SK-N-MC (cell line): ENCODE measurements around the gene ARID1B.
A peak's percentile ranks its signal among the peaks of the same experiment; 100 is the strongest.

Source experiments
- DNase-seq: peaks from one replicate; pipeline ENCODE4 v3.0.0-alpha.2; 2011; ENCODE audit warnings: low read depth, low spot score
- H3K27ac ChIP-seq: fragments of 200-600 bp; sonication (generic); 2 replicates; pipeline ENCODE4 v1.5.1; 2016; ENCODE audit warnings: mixed run types
- H3K36me3 ChIP-seq: fragments of 200-600 bp; sonication (generic); 2 replicates; pipeline ENCODE4 v1.6.1; 2017; ENCODE audit warnings: antibody characterized with exemption, low read length, mixed read lengths; ENCODE audit not compliant: insufficient read depth
- H3K4me3 ChIP-seq: fragments of 200-600 bp; sonication (generic); 2 replicates; pipeline ENCODE4 v1.5.1; 2016
- H3K9ac ChIP-seq: fragments of 200-600 bp; sonication (generic); 2 replicates; pipeline ENCODE4 v1.8.0; 2017; ENCODE audit warnings: mixed run types, mixed read lengths; ENCODE audit not compliant: insufficient read length
- H3K9me3 ChIP-seq: fragments of 200-600 bp; sonication (generic); 2 replicates; pipeline ENCODE4 v1.6.1; 2017; ENCODE audit warnings: low read depth, mild to moderate bottlenecking, antibody characterized with exemption, low read length, moderate library complexity, mixed read lengths
- EZH2 ChIP-seq: fragments of 200-600 bp; sonication (generic); IDR thresholded peaks from one replicate; pipeline ENCODE4 v1.6.1; 2017; ENCODE audit warnings: antibody characterized with exemption
- FOXP2 ChIP-seq: optimal IDR thresholded peaks from 2 replicates; pipeline ENCODE3; 2011; ENCODE audit warnings: mild to moderate bottlenecking, moderate library complexity; ENCODE audit not compliant: insufficient read depth; ENCODE audit errors: extremely low read length, control extremely low read depth
- POLR2AphosphoS5 ChIP-seq: IDR thresholded peaks from 2 replicates; pipeline ENCODE4 v1.6.1; 2012; ENCODE audit warnings: mild to moderate bottlenecking, low read depth, low read length, borderline replicate concordance

Gene ARID1B

DNA sequence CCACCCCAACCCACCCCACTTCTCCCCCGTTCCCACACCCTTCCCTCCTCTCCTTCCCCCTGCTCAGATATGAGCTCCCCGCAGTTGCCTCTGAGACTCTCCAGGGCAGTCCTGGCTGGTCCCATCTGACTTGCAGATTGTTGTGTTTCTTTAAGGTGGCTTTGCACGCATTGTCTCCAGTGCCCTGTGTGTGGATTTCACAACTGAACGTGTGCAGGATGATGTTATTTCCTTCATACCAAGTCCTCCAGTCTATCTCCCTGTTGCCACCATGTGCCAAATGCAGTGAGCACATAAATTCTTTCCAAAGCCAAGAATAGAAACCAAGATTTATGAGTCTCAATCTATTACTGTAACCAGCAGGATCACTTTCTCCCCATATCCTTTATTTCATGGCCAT is 467.0 kb downstream of the ARID1B start:
- TF ChIP-seq EZH2, result no peak
- no peak for TF ChIP-seq POLR2AphosphoS5
- TF ChIP-seq FOXP2, result no peak
- Histone ChIP-seq H3K9me3 (peaks cover 4% of the 10 kb centered on the region; the same call in 1 of the 2 replicates), H3K9ac (peak overlapping the region; percentile 3), H3K27ac (peak overlapping the region; percentile 86), H3K4me3 (0 out of 2 replicates have a peak overlapping the region, but pooled peaks have one; percentile 36), H3K36me3 (peaks cover 6% of the 10 kb centered on the region; the same call in 1 of the 2 replicates)
- no peak for DNase-seq

DNA sequence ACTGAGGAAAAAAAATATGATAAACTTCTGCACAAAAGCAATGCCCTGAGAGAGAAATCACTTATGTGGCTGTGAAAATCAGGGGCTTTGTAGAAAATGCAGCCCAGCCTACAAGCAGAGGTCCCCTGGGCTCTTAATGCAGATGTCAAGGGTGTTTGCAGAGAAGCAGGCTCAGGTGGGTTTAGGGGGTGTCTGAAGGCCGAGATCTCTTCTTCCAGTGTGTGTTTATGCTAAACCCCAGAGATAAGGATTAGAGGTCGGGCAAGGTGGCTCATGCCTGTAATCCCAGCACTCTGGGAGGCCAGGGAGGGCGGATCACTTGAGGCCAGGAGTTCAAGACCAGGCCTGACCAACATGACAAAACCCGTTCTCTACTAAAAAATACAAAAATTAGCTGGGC is 467.6 kb downstream of the ARID1B start:
- H3K9ac ChIP-seq, result peak overlapping the region; percentile 3
- no peak overlapping the region for H3K4me3 ChIP-seq
- H3K9me3 ChIP-seq, result peaks cover 4% of the 10 kb centered on the region; the same call in 1 of the 2 replicates
- peaks cover 6% of the 10 kb centered on the region; the same call in 1 of the 2 replicates for H3K36me3 ChIP-seq
- DNase-seq, result no peak
- H3K27ac ChIP-seq, result peak overlapping the region; percentile 86
- TF ChIP-seq POLR2AphosphoS5 (no peak), FOXP2 (no peak), EZH2 (no peak)

DNA sequence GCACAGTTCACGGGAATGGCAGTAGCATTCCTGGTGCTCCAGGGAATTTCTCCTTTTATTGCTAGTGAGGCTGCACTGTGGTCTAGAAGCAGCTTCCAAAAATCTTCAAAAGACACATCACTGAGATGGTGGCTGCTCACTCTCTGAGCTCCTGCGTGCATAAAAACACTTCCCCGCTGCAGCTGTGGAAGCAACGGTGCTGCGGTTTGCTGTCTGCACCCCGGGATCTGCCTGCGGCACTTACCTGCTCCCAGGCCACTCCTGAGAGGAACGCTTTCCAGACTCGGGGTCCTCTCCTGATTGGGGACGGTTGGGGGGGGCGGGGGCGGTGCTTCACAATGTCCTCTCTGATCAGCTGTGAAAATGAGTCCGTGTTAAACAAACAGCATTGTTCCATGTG is 468.3 kb downstream of the ARID1B start:
- Histone ChIP-seq H3K9me3 (peaks cover 4% of the 10 kb centered on the region; the same call in 1 of the 2 replicates), H3K36me3 (peaks cover 6% of the 10 kb centered on the region; the same call in 1 of the 2 replicates), H3K9ac (no peak overlapping the region), H3K4me3 (no peak overlapping the region), H3K27ac (no peak overlapping the region)
- no peak for DNase-seq
- TF ChIP-seq FOXP2 (no peak), EZH2 (no peak), POLR2AphosphoS5 (no peak)

DNA sequence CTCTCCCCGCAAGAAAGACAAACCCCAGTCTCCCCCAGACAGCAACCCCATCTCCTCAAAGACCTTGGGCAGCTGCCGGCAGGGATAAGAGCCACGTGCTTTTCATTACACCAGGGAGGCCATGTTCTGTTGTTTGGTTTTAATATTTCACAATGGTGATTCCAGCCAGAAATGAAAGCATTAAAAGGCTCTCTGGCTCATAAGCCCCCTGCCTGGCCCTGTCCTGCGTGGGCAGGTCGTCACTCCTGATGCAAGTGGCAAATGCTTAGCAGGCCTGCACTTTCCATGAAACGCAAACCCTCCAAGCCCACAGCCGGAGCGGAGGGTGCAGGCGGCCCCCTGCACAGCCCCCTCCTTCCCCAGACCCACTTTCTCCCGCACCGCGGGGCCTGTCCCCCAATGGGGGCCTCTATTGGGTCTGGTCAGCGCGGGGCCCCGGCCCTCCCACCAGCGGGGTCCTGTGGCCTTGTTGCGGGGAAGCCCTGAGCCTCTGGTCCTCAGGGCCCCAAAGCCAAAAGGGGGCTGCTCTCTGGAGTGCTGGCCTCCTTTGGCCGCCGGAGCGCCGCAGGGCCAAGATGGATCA is 469.0 kb downstream of the ARID1B start:
- Histone ChIP-seq H3K36me3 (peaks cover 6% of the 10 kb centered on the region; the same call in 1 of the 2 replicates), H3K27ac (no peak overlapping the region), H3K9me3 (peaks cover 4% of the 10 kb centered on the region; the same call in 1 of the 2 replicates), H3K9ac (no peak overlapping the region), H3K4me3 (no peak overlapping the region)
- TF ChIP-seq FOXP2 (no peak), EZH2 (no peak), POLR2AphosphoS5 (no peak)
- DNase-seq, result no peak

DNA sequence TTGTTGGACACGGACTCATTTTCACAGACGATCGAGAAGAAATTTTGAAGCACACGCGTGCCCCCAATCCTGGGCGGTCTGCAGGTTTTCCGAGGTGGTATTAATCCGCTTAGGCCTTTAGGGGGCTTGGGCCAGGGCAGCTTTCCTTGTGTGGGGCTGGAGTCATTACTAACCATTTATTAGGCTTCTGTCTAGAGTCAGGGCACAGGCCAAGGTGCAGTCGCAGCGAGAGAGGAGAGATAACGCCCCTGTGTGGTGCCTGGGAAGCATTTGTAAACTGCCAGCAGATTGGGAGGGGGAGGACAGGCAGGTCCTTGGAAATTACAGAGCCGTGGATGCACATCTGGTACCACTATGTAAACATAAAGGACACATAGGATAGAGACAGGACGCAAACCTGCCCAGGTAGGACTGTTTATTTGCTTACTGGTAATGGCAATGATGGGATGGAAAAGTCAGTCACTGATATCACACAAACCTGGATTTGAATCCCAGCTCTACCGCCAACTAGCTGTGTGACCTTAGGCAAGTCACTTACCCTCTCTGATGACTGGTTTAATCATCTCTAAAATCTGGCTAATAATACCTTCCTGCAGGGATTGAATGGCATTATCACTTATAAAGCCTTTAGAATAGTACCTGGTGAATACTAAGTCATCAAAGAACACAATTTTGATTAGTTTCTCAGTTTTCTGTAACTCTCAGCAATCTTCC is 469.8 kb downstream of the ARID1B start:
- DNase-seq, result no peak
- TF ChIP-seq POLR2AphosphoS5, result no peak
- TF ChIP-seq EZH2, result no peak
- no peak for TF ChIP-seq FOXP2
- peaks cover 6% of the 10 kb centered on the region; the same call in 1 of the 2 replicates for H3K36me3 ChIP-seq

DNA sequence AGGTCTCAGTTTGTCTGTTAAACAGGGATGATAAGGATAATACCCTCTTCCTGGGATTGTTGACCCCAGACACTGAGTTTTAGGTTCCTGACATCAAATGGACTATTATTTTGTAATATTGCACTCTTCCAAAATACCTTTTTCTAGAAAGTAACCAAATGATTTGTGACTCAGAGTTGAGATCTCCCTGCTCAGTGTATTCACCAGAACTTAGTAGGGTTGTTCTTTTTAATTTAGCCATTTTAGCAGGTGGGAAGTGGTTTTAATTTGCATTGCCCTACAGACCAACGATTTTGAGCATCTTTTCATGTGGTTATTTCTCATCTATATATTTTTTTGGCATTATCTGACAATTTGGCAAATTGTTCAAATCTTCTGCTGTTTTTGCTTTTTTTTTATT is 471.1 kb downstream of the ARID1B start:
- H3K9ac ChIP-seq, result no peak overlapping the region
- H3K4me3 ChIP-seq, result no peak overlapping the region
- TF ChIP-seq FOXP2, result no peak
- no peak for TF ChIP-seq POLR2AphosphoS5
- TF ChIP-seq EZH2, result no peak
- no peak for DNase-seq
- H3K27ac ChIP-seq, result no peak overlapping the region
- peaks cover 6% of the 10 kb centered on the region; the same call in 1 of the 2 replicates for H3K36me3 ChIP-seq
- H3K9me3 ChIP-seq, result peaks cover 4% of the 10 kb centered on the region; the same call in 1 of the 2 replicates

More for the DNA sequence above, 469.8 kb downstream of the ARID1B start:
- H3K4me3 ChIP-seq, result no peak overlapping the region
- peaks cover 4% of the 10 kb centered on the region; the same call in 1 of the 2 replicates for H3K9me3 ChIP-seq
- H3K9ac ChIP-seq, result no peak overlapping the region
- no peak overlapping the region for H3K27ac ChIP-seq

DNA sequence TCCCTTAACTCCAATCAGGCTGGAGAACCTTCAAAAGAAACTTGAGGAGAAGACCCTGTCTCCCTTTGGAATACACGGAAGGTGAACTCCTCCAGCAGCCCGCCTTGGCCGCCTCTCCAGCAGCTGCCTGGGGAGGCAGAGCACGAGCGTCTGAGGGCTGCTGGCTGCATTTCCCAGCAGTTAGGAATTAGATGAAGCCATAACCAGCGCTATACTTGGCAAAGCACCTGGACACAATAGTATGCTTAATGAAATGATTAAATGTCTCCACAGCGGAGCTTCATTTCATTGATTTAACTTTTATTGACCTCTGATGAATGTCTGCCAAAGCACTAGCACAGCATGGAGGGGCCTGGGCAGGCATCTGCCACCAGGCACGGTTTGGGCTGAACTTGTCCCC is 472.6 kb downstream of the ARID1B start:
- Histone ChIP-seq H3K4me3 (no peak overlapping the region), H3K36me3 (peaks cover 6% of the 10 kb centered on the region; the same call in 1 of the 2 replicates), H3K9me3 (peaks cover 4% of the 10 kb centered on the region; the same call in 1 of the 2 replicates), H3K9ac (no peak overlapping the region), H3K27ac (no peak overlapping the region)
- DNase-seq, result no peak
- TF ChIP-seq POLR2AphosphoS5 (no peak), FOXP2 (no peak), EZH2 (no peak)

DNA sequence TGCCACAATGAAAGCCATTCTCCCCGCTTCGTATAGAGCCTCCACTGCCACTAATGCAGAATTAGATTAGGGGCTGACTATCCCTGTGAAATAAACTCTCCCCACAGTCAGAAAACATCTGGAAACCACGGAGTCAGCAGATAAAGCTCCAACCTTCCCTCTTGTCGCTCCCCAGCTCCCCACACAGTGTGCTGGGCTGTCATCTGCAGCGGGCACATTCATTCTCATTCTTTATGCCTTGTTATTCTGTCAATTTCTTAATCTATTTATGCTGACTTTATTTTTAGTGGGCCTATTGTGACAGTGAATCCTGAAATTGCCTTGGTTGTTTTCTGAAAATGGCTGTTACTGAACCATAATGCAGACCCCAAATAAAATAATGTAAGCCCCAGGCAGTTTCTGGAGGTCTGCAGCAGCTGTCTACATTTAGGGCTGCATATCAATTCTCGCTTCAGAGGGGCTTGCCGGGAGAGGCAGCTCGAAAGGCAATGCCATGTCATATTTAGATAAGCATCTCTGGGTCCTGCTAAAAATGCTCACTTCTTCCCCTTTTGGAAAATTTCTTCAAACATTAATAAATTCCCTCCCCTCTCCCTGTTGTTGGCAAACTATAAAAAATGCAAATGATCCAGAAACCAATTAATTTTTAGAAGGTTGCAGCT is 474.5 kb downstream of the ARID1B start:
- peaks cover 4% of the 10 kb centered on the region; the same call in 1 of the 2 replicates for H3K9me3 ChIP-seq
- no peak overlapping the region for H3K4me3 ChIP-seq
- peaks cover 6% of the 10 kb centered on the region; the same call in 1 of the 2 replicates for H3K36me3 ChIP-seq
- TF ChIP-seq POLR2AphosphoS5 (no peak), EZH2 (no peak), FOXP2 (no peak)
- no peak overlapping the region for H3K27ac ChIP-seq
- no peak overlapping the region for H3K9ac ChIP-seq
- DNase-seq, result no peak
